HG03558 (cell line): ENCODE data around the gene KIAA1217.

Source experiments
- ATAC-seq: cut with Tn5 transposase; IDR thresholded peaks from one replicate; pipeline ENCODE4 v1.9.1; 2021; ENCODE audit warnings: moderate number of reproducible peaks; ENCODE audit not compliant: unreplicated experiment; ENCODE audit errors: extremely low read depth

Gene KIAA1217

DNA sequence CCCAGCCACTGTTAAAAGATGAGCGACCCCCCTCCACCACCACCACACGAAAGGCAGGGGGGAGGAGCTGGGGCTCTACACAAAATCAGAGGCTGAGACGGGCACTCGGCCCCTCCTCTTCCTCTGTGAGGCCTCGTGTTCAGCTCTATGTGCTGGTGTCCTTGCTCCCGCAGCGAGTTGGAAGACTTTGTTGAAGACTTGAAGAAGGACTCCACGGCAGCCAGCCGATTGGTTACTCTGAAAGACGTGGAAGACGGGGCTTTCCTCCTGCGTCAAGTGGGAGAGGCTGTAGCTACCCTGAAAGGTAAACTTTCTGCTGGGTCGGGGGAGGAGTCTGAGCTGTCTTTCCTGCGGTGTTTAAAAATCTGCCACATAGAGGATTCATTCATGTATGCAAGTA lies 311.0 kb downstream of the KIAA1217 start:
- no peak for ATAC-seq

DNA sequence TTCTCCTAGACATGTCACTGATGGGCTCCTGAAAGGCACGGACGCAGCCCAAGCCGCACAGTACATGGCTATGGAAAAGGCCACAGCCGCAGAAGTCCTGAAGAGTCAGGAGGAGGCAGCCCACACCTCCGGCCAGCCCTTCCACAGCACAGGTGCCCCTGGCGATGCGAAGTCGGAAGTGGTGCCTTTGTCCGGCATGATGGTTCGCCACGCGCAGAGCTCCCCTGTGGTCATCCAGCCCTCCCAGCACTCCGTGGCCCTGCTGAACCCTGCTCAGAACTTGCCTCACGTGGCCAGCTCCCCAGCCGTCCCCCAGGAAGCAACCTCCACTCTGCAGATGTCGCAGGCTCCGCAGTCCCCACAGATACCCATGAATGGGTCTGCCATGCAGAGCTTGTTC lies 315.4 kb downstream of the KIAA1217 start:
- no peak for ATAC-seq

DNA sequence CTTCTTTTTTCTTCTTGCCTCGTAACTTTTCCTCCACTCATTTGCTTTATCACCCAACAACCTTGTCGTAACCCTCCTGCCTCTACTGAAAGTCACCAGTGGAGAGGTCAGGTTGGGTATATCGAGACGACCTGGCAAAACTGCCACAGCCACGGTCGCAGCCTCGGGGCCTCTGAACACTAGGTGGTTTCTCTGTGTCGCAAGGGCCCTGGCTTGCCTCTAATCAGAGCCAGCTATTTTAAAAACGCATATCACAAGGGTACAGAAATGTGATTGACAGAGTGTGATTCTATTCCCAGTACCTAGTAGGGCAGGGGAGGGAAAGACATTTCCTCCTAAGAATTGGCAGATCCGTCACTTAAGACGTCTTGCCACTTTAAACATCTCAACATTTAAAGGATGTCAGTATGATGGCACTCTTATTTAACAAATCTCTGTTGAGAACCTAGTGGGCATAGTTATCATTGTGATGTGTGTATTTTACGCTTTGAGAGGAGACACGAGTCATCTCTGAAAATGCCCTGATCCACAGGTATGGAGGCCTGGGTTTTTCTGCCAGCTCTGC lies 317.2 kb downstream of the KIAA1217 start:
- no peak for ATAC-seq

DNA sequence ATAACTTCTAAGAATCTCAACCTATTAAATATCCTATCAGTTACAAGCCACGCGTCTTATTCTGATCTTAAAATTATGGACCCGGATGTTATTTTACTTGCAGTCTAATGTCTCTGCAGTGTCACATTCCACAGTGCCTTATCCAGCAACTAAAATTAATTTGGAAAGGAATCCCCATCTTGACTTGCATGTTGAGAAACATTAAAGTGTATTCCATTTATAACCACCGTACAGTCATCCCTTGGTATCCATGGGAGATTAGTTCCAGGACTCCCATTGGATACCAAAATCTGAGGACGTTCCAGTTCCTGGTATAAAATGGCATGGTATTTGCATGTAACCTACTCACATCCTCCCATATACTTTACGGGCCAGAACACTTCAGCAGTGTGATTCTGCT lies 320.0 kb downstream of the KIAA1217 start:
- no peak for ATAC-seq

DNA sequence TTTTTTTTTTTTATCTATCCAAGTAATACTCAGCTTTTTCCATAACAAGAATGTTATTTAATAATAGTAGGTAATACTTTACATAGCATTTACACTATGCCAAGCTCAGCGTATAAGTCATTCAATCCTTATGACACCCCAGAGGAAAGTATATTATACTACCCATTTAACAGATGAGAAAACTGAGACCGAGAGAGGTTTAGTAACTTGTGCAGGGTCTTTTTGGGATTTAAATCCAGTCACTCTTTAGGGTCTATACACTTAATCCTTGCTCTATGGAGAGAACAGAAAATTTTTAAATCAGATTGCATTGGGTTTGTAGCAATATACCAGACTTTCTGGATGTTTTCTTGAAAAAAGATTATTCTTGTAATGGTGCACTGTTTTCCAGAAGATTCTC lies 322.5 kb downstream of the KIAA1217 start:
- ATAC-seq = no peak

DNA sequence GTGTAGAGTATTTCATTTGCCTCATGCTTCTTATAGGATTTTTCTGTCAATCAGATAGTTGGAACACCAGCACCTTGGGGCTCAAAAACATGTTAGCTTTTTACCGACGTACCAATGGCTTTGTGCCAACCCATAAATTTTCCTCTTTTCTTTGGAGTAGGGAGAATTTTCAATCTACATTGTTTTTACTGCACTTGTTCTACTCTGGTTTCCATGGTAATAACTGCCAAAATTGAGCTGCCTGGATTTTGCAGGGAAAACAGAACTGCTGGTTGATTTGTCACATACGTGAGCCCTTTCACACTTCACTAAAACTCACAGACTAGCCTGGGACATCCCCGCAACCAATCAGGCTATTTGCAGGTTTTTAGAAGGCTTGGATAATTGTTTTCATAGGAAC lies 325.0 kb downstream of the KIAA1217 start:
- no peak for ATAC-seq

DNA sequence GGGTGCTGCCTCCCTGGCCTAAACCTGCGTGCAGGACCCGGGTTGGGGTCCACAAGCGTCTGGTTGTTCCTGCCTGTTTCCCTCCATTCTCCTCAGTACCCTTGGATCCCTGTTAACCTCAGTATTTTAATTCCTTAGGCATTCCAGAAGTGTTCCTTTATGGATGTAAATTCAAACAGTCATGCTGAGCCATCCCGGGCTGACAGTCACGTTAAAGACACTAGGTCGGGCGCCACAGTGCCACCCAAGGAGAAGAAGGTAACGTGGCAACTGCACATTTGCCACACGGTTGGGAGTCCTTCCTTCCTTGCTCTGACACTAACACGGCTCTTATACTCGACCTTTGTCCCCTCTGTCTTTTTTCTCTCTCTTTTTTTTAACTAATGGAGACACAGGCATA lies 327.7 kb downstream of the KIAA1217 start:
- ATAC-seq = no peak

DNA sequence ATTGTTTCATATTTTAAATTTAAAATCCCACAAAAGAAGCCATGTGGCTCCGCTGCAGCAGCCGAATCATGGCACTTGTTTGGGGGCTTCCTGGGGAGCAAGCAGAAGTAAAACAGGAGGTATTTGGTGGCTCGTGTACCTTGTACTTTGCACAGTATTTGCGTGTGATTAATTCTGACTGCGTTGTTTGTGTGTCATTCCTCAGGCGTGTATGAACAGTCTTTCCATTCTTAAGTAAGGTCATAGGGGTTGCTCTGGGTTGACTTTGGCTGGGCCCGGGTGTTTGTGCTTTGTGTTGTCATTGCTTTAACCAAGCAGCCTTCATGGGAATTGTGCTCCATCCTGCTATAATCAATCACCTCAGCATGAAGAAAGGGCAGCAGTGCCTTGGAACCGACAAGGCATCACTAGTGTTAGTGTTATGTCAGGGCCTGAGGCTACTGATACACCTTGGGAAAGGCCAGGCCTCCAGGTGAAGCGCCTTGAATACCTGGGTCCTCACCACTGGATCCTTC lies 332.4 kb downstream of the KIAA1217 start:
- no peak for ATAC-seq

DNA sequence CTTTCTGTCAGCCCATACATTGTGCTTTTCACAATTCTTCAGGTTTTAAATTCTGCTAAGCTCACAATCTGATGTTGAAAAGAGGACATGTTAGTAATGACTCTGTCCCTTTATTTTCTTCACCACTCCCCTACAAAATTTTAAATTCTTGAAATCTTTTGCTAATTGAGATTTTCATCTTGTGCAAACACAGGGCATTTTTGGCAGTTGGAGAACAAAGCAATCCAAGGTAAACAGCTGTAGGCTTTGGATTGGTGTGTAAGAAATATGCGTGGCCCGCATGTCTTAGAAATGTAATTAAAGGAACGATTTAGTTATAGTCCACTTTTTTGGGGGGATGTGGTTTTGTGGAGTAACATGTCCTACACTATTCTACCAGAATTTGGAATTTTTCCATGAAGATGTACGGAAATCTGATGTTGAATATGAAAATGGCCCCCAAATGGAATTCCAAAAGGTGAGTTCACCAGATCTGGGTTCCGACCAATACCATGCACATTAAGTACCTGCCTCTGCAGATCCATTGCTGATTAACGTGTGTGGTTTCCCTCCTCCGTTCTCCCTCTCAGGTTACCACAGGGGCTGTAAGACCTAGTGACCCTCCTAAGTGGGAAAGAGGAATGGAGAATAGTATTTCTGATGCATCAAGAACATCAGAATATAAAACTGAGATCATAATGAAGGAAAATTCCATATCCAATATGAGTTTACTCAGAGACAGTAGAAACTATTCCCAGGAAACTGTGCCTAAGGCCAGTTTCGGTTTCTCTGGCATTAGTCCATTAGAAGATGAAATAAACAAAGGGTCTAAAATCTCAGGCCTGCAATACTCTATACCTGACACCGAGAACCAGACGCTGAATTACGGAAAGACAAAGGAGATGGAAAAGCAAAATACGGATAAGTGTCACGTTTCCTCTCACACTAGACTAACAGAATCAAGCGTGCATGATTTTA lies 333.7 kb downstream of the KIAA1217 start:
- ATAC-seq = no peak

DNA sequence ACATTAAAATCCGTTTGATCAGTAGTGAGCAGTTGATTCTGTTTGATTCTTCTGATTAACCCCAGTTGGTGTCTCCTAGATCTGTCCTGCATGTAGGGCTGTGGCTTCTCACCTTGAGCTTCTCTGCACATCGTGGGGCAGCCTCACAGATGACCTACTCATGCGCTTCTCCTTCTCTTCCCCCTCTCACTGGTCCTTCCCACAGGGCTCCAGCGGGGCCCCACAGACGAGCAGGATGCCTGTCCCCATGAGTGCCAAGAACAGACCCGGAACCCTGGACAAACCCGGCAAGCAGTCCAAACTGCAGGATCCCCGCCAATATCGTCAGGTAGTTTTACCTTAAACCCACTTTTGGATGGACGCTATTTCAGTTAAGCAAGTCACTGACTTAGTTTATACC lies 335.8 kb downstream of the KIAA1217 start:
- no peak for ATAC-seq

DNA sequence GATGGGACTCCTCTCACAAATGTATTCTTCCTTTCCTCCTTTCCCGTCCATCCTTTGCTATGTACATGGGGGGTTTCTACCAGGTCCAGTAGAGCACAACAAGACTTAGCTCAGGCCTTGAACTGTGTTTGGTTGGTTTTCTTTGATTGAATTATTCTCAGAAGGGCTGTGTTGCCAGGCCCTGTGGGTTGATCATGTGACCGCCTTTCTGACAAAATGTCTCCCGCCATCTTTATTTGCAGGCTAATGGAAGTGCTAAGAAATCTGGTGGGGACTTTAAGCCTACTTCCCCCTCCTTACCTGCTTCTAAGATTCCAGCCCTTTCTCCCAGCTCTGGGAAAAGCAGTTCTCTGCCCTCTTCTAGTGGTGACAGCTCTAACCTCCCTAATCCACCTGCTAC lies 336.6 kb downstream of the KIAA1217 start:
- ATAC-seq = no peak

DNA sequence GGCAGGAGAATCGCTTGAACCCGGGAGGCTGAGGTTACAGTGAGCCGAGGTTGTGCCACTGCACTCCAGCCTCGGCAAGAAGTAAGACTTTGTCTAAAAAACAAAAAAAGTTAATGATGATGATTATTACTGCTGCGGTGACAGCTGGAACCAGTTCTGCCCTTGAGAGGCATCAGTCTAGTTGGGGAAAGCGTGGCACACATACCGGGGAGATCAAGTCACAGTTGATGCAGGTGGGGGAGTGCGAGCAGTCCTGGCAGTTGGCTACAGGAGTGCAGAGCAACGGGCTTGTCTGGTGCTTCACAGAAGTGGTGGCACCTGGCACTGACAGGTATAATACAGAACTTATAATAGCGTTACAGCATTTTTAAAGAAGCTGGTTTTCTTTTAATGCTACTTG lies 341.7 kb downstream of the KIAA1217 start:
- ATAC-seq = no peak

DNA sequence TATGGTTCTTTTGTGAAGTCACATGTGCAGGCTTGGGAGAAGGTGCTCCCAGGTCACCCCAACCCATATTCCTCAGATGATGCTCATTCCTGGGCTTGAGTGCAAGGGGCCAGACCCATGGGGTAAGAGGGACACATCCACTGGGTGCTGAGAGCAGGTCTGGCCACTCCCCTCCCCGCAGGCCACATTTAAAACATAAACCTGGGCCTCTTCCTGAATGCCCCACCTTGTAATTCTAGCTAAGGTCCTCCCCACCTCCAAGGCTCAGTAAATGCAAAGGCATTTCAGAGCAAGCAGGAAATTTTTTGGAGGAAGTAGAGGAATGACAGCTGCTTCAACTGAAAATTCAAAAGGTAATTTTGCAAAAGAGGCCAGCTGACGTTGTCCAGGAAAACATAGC lies 342.2 kb downstream of the KIAA1217 start:
- no peak for ATAC-seq

DNA sequence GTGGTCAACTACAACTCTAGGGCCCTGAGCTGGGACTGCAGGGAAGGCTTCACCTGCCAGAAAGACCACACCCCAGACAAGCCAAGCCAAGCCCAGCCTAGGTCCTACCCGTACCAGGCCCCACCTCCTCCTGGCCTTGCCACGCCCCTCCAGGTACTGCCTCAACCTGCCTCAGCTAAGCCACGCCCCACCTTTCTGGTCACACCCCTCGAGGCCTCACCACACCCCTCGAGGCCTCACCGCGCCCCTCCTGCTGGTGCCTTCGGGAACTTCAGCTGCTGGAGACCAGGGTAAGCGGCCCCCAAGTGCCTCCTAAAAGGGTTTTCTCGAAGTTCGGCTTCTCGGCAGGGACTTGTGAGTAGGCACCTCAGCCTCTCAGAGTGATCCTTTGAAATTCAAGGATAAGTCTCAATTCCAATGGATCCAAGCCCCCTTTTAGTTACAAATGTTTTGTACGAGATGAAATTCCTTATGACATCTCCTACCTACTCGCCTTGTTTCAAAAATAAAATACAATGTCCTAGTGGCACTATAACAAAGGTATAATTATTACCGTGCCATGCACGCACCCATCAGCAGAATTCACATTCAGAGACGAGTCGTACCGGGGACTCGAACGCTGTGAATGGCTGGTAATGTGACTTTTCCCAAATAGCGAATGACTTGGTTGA lies 343.5 kb downstream of the KIAA1217 start:
- no peak for ATAC-seq

DNA sequence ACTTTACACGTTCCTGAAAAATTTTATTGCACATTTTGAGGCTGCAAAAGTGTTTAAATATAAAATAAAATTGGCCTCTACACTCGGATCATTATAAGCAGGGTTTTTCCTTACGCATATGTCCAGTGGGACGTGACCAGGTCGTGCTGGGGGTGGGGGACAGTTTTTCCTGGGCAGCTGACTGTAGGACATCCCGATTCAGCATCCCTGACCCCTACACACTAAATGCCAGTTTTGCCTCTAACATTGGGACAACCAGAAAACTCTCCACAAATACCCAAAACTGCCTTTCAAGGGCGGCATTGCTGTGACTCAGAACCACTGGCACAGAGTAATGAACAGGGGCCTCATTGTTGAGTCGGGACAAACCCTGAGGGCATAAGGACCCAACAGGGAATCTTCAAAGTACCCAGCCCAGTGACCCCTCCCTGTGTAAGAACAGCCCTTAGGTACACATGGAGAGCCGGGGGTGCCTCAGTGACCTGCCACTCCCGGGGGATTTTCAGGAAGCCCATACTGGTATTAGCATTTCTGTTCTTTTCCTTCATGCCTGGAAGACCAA lies 344.2 kb downstream of the KIAA1217 start:
- ATAC-seq = no peak

DNA sequence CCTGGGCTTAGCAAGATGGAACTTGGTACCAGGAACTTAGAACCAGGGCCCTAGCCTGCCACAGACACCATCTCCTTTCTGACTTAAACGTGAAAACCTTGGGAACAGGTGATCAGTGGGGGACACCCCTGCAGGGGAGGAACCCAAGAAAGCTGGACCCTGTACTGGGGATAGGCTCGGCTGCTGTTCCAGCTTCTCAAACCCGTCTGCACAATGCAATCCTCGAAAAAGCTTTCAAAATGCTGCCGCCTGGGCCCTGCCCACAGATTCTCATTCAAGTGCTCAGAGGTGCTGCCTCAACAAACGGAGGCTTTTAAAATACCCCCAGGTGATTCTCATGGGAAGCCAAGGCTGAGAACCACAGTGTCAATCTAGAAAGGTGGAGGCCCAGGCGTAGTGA lies 345.1 kb downstream of the KIAA1217 start:
- no peak for ATAC-seq

DNA sequence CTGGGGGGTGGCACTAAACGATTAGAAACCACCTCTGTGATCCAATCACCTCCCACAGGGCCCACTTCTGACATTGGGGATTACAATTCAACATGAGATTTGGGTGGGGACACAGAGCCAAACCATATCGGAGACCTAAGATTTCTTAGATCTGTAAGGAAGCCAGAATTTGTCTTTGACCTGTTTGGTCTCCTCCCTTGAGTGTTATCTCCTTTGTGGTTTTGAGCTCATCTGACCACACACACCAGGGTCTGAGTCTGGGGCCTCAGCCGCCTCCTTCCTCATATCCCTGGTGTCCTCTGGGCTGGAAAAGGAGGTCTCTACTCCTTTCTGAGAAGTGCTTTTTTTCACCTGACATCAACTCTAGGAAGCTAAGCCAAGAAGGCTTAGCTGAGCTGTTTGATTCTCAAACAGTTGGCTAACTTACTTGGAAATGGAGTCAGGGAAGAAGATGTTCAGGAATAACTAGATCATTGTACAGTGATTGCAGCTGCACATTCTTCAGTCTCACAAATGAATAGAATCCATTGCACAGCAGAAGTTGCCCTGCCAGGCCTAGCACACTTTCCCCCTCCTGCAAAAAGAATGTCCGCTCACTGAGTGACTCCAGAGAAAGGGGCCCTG lies 347.3 kb downstream of the KIAA1217 start:
- ATAC-seq = no peak

DNA sequence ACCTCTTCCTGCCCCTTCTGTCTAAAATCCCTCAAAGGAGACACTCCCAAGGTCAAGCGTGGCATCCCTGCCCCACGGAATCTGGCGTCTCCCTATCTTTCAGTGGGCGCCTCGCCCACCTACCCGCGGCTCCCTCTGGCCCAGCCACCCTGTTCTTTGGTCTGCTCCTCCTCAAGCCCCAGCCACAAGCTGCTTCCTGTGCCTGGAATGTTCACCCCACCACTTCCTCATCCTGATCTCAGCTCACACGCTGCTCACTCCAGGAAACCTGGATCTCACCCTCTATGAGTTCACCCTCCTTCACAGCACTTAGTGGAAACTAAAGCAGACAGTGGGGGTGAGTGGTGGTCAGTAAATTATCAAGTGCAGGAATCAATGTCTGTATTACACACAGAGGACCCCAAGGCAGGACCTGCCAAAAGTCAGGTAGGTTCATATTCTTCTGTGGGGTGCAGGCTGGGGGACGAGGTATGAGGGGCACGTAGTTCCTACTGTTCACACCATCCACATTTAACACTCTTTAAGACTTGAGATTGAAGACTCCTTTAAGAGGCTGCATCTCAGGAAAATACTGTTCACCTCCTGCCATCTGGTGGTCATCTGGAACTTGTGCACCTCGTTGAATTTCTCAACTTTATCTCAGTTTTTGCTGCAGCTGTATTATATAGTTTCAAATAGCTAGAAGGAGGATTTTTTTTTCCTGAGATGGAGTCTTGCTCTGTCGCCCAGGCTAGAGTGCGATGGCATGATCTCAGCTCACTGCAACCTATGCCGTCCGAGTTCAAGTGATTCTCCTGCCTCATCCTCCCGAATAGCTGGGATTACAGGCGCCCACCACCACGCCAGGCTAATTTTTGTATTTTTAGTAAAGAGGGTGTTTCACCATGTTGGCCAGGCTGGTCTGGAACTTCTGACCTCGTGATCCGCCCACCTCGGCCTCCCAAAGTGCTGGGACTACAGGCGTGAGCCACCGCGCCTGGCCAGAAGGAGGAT lies 348.1 kb downstream of the KIAA1217 start:
- ATAC-seq = no peak

DNA sequence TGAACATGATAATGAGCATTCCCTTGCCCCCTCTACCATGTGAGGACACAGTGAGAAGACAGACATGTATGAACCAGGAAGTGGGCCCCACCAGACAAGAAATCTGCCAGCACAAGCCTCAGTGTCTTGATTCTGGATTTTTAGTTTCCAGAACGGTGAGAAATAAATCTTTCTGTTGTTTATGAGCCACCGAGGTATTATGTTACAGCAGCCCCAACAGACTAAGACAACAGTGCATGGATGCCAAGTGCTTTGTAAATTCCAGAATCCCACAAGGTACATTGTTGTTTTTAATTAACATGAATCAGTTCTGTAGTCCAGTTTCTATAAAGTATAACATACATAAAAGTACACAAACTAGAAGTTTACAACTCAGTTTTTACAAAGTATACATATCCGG lies 352.5 kb downstream of the KIAA1217 start:
- no peak for ATAC-seq
